Measurements from ENCODE around the gene FOSB.

The FOSB gene

GRCh38 chr19:45492627-45493470 lies 25.1 kb downstream of the FOSB start:
- no peaks in the 10 kb centered on the region for H3K36me3 ChIP-seq (ENCODE audit: insufficient read depth)
- H3K9ac ChIP-seq = no peak overlapping the region
- H2AFZ ChIP-seq (ENCODE audit: low read depth) = peak overlapping the region; percentile 7; the same call in 1 of the 2 replicates
- no peaks in the 10 kb centered on the region for H4K20me1 ChIP-seq (ENCODE audit: insufficient read depth)
- peak overlapping the region; percentile 52; the same call in 1 of the 2 replicates for H3K4me2 ChIP-seq
- TF ChIP-seq, protein P1, sequence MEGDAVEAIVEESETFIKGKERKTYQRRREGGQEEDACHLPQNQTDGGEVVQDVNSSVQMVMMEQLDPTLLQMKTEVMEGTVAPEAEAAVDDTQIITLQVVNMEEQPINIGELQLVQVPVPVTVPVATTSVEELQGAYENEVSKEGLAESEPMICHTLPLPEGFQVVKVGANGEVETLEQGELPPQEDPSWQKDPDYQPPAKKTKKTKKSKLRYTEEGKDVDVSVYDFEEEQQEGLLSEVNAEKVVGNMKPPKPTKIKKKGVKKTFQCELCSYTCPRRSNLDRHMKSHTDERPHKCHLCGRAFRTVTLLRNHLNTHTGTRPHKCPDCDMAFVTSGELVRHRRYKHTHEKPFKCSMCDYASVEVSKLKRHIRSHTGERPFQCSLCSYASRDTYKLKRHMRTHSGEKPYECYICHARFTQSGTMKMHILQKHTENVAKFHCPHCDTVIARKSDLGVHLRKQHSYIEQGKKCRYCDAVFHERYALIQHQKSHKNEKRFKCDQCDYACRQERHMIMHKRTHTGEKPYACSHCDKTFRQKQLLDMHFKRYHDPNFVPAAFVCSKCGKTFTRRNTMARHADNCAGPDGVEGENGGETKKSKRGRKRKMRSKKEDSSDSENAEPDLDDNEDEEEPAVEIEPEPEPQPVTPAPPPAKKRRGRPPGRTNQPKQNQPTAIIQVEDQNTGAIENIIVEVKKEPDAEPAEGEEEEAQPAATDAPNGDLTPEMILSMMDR (conservative IDR thresholded peaks at IDR 0.05; ENCODE audit: low read depth, low read length) = no peak
- H3K27ac ChIP-seq = no peak overlapping the region
- H3K4me3 ChIP-seq (IDR thresholded peaks at IDR 0.05; ENCODE audit: insufficient read depth, low read depth, low read length) = no peak overlapping the region
- H3K79me2 ChIP-seq (ENCODE audit: insufficient read depth, low read depth) = no peaks in the 10 kb centered on the region
- peaks cover 82% of the 10 kb centered on the region for H3K27me3 ChIP-seq (ENCODE audit: insufficient read depth, low read depth)
- H3K4me1 ChIP-seq (ENCODE audit: low read depth, poor library complexity, severe bottlenecking) = peaks cover 19% of the 10 kb centered on the region

DNA sequence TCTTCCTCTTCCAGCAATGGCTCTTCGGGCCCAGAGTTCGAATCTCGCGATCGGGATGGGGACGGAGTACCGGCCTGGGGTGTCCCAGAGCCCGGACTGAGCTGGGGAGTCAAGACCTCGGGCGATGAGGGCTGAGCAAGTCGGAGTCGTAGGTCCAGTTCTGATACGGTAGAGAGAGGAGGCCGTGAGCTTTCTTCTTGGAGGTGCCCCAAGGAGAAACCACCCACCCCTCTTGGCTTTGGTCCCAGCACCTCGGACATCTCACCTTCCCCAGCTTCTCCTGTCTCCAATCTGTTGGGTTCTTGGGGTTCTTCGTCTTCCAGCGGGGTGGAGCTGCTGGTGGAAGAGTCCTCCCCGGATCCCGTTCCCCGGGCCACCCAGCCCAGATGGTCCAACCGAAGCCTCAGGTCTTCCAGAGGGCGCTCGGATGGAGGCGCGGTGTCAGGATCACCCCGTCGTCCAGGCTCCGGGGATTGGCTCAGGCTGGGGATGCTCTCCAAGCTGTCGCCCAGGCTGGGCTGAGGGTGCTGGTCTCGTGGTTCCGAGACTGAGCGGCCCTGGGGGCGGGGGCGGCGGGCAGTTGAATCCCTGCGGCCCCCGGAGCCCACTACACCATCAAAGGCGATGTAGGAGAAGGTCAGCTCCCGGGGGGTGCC lies 26.6 kb downstream of the FOSB start:
- H3K27me3 ChIP-seq (ENCODE audit: insufficient read depth, low read depth) = peaks cover 67% of the 10 kb centered on the region
- no peaks in the 10 kb centered on the region for H4K20me1 ChIP-seq (ENCODE audit: insufficient read depth)
- H3K4me1 ChIP-seq (ENCODE audit: low read depth, poor library complexity, severe bottlenecking) = peaks cover 26% of the 10 kb centered on the region
- H3K9ac ChIP-seq = no peak overlapping the region
- TF ChIP-seq, protein P1 (conservative IDR thresholded peaks at IDR 0.05; ENCODE audit: low read depth, low read length) = no peak
- H3K36me3 ChIP-seq (ENCODE audit: insufficient read depth) = no peaks in the 10 kb centered on the region
- H3K79me2 ChIP-seq (ENCODE audit: insufficient read depth, low read depth) = no peaks in the 10 kb centered on the region
- H3K4me3 ChIP-seq (IDR thresholded peaks at IDR 0.05; ENCODE audit: insufficient read depth, low read depth, low read length) = no peak overlapping the region
- H2AFZ ChIP-seq (ENCODE audit: low read depth) = no peak overlapping the region
- H3K4me2 ChIP-seq = no peak overlapping the region
- H3K27ac ChIP-seq = no peak overlapping the region

DNA sequence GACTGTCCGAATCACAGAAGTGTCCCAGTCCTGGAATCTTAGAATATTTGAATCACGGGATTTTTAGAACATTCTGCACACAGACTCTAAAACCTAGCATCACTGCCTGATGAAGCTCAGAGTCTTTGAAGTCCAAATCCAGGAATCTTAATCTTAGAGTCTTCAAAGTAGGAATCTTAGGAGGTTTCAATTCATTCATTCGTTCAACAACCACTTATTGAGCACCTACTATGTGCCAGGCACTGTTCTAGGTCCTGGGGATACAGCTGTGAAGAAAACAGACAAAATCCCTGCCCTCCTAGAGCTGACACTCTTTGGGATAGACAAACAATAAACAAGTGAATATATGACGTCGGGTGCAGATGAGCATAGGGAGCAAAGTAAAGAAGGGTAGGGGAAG lies 27.4 kb downstream of the FOSB start:
- Histone ChIP-seq H3K27me3 (ENCODE audit: insufficient read depth, low read depth) (peaks cover 59% of the 10 kb centered on the region), H3K4me1 (ENCODE audit: low read depth, poor library complexity, severe bottlenecking) (peaks cover 30% of the 10 kb centered on the region), H3K9ac (no peak overlapping the region), H4K20me1 (ENCODE audit: insufficient read depth) (no peaks in the 10 kb centered on the region), H3K36me3 (ENCODE audit: insufficient read depth) (no peaks in the 10 kb centered on the region), H2AFZ (ENCODE audit: low read depth) (no peak overlapping the region), H3K27ac (no peak overlapping the region), H3K4me3 (IDR thresholded peaks at IDR 0.05; ENCODE audit: insufficient read depth, low read depth, low read length) (no peak overlapping the region), H3K4me2 (no peak overlapping the region), H3K79me2 (ENCODE audit: insufficient read depth, low read depth) (no peaks in the 10 kb centered on the region)
- TF ChIP-seq, protein P1 (conservative IDR thresholded peaks at IDR 0.05; ENCODE audit: low read depth, low read length) = no peak

GRCh38 chr19:45496349-45496953 lies 28.7 kb downstream of the FOSB start:
- Histone ChIP-seq H3K4me2 (peak overlapping the region; percentile 100), H3K4me3 (IDR thresholded peaks at IDR 0.05; ENCODE audit: insufficient read depth, low read depth, low read length) (no peak overlapping the region), H3K36me3 (ENCODE audit: insufficient read depth) (no peaks in the 10 kb centered on the region), H2AFZ (ENCODE audit: low read depth) (peak overlapping the region; percentile 73), H4K20me1 (ENCODE audit: insufficient read depth) (no peaks in the 10 kb centered on the region), H3K4me1 (ENCODE audit: low read depth, poor library complexity, severe bottlenecking) (peaks cover 30% of the 10 kb centered on the region), H3K9ac (no peak overlapping the region), H3K27ac (no peak overlapping the region), H3K79me2 (ENCODE audit: insufficient read depth, low read depth) (no peaks in the 10 kb centered on the region), H3K27me3 (ENCODE audit: insufficient read depth, low read depth) (peaks cover 48% of the 10 kb centered on the region)
- TF ChIP-seq, protein P1 (conservative IDR thresholded peaks at IDR 0.05; ENCODE audit: low read depth, low read length) = no peak
